ENCODE data around the gene FLNB. TPM values are rescaled to one million over a fixed set of nuclear protein-coding genes. Genes with fewer than 3 reads are reported as not detected.
A peak's percentile ranks its signal among the peaks of the same experiment; 100 is the strongest.

Gene FLNB
- total and polyA plus RNA-seq, 10 of the 15 experiments (the other 5 are each of a cell fraction or from before 2014, with no cell fraction given), result 13.6 to 51.8 (median 26.4) TPM

- 32% methylated on average over 32 of the region's 33 CpGs for WGBS (ENCODE audit: insufficient coverage, insufficient replicate concordance, low lambda C conversion rate, missing lambda C conversion rate)
Measured at GRCh38 chr3:58009026-58009748, 965 bp downstream of the FLNB start.

More at GRCh38 chr3:58009026-58009748, 965 bp downstream of the FLNB start:
- Histone ChIP-seq H3K27me3 (replicated peaks in 1 of 2; ENCODE audit: control insufficient read depth in 2 of 2, insufficient read depth in 2 of 2, low read length in 1 of 2) (no peaks in the 10 kb centered on the region), H3K4me1 (ENCODE audit: control insufficient read depth, insufficient read depth, low read length) (peaks cover 16% of the 10 kb centered on the region), H3K27ac (ENCODE audit: control insufficient read depth, insufficient read depth) (no peak overlapping the region), H3K79me2 (ENCODE audit: control insufficient read depth, insufficient read depth, low read length) (peaks cover 22% of the 10 kb centered on the region), H3K9ac (ENCODE audit: control insufficient read depth, insufficient read depth, low read length) (peak overlapping the region; percentile 75), H3K9me3 (replicated peaks; ENCODE audit: control insufficient read depth, insufficient read depth, low read length) (no peaks in the 10 kb centered on the region), H3K4me2 (ENCODE audit: control insufficient read depth, insufficient read depth) (peak overlapping the region; percentile 92), H4K20me1 (ENCODE audit: control insufficient read depth, insufficient read depth) (no peaks in the 10 kb centered on the region), H3K36me3 (ENCODE audit: control insufficient read depth in 2 of 2, insufficient read depth in 2 of 2, low read length in 1 of 2) (no peaks in the 10 kb centered on the region), H3K4me3 (peak overlapping the region; percentile 77), H2AFZ (ENCODE audit: control insufficient read depth, low read depth, low read length) (peak overlapping the region; percentile 99)
- no peak for TF ChIP-seq SIN3A (IDR thresholded peaks at IDR 0.05; ENCODE audit: low read depth, low read length)
- TF ChIP-seq NFXL1 (IDR thresholded peaks at IDR 0.05; ENCODE audit: borderline replicate concordance), result peak; percentile 48; the same call in 1 of the 2 replicates
- TF ChIP-seq ESRRA (IDR thresholded peaks at IDR 0.05; ENCODE audit: low read length), result no peak
- TF ChIP-seq MYB (IDR thresholded peaks at IDR 0.05; ENCODE audit: borderline replicate concordance, low read depth, low read length), result no peak
- TF ChIP-seq ETV6 (conservative IDR thresholded peaks at IDR 0.05 in 1 of 2, IDR thresholded peaks at IDR 0.05 in 1 of 2; ENCODE audit: borderline replicate concordance in 1 of 2, low read depth in 1 of 2), result no peak
- TF ChIP-seq GATAD2B (conservative IDR thresholded peaks at IDR 0.05; ENCODE audit: low read depth), result 0 out of 2 replicates have a peak, but pooled peaks have one; percentile 13
- TF ChIP-seq GABPA (IDR thresholded peaks at IDR 0.05; ENCODE audit: low read depth), result no peak
- peak; percentile 13; the same call in 1 of the 2 replicates for TF ChIP-seq NKRF (conservative IDR thresholded peaks at IDR 0.05)
- peak; percentile 27 for TF ChIP-seq MEF2B (IDR thresholded peaks at IDR 0.05; ENCODE audit: partially characterized antibody, poor library complexity, severe bottlenecking)
- peak; percentile 47; the same call in 1 of the 2 replicates for TF ChIP-seq NR2F1 (conservative IDR thresholded peaks at IDR 0.05)
- no peak for TF ChIP-seq ELK1 (IDR thresholded peaks at IDR 0.05; ENCODE audit: low read depth, low read length)
- no peak for FAIRE-seq
- no peak for DNase-seq (ENCODE audit: low read depth, low spot score)
- ChIA-PET POLR2A (interaction anchor here (0.5 to 2.5 kb wide), 10 partner anchors 9 to 549 kb away, joined by 3 to 11 read pairs (median 4); partner anchors contain the start of genes HTD2 and RPP14), CTCF (interaction anchor here (0.6 to 9.0 kb wide), 35 partner anchors 10 to 325 kb away, joined by 3 to 88 read pairs (median 4); partner anchors contain the start of gene DNASE1L3), RAD21 (ENCODE audit: unreplicated experiment) (interaction anchor here (0.6 to 8.9 kb wide), 24 partner anchors 8 to 297 kb away, joined by 3 to 110 read pairs (median 6); partner anchors contain the start of genes HTD2 and RPP14), SMC1A (ENCODE audit: uncharacterized antibody, unreplicated experiment) (interaction anchor here (0.7 to 9.7 kb wide), 24 partner anchors 8 to 186 kb away, joined by 3 to 135 read pairs (median 6); no protein-coding TSS in a partner anchor)
- intact Hi-C loops (cut with micrococcal nuclease; ENCODE audit: unreplicated experiment), result loop anchor here (2.0 to 10.0 kb wide), 2 partner anchors 76 to 296 kb away; partner anchors contain the start of genes HTD2 and RPP14
- peak; percentile 65 for ATAC-seq
- no TSS peak for BruUV-seq (replicated peaks)
- in situ Hi-C loops (cut with MboI), result no loop called here

All from GM12878 (cell line).